Right renal cortex interstitium (tissue), 3 donors: ENCODE measurements around the gene IFIT2. TPM values are rescaled to one million over a fixed set of nuclear protein-coding genes. Genes with fewer than 3 reads are reported as not detected.

Experiments used
- DNase-seq, 3 donors: peaks; one replicate each; pipeline ENCODE4 v3.0.0-alpha.2; 2013; ENCODE audit warnings: low read depth in 3 of 3, low spot score in 2 of 3
- polyA plus RNA-seq, 3 donors: library from polyadenylated mRNA; unstranded; fragments of 120-200 nt; gene quantifications; one replicate each; pipeline ENCODE4 v1.2.1, GENCODE V29; 2013; ENCODE audit not compliant: insufficient read length in 3 of 3

The IFIT2 gene
- polyA plus RNA-seq, 3 donors, result 9.9 to 10.5 (median 10.4) TPM

DNA sequence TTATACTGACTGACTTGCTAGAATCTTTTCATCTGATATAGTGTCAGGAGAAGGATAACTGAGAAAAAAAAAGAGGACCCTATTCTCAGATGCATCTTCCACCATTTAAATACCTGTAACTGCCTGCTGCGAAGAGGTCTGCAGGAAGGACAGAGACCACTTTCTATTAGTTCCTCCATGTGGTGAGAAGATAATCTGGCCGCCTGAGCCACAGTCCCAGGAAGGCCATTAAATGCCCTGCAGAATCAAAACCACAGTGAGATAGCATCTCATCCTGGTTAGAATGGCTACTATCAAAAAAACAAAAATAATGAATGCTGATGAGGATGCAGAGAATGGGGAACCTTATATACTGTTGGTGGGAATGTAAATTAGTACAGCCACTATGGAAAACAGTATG is 56.1 kb downstream of the IFIT2 start:
- DNase-seq, result no peak

Other genes starting within 250 kb of the IFIT2 start
- gene CH25H, start 94.7 kb upstream of the IFIT2 start, polyA plus RNA-seq, result under 1 TPM; 0.11 to 0.22 (median 0.13) TPM
- gene LIPA, start 50.3 kb upstream of the IFIT2 start, polyA plus RNA-seq, result 10 to 100 TPM; 51.8 to 55.7 (median 53.8) TPM
- gene IFIT3, start 26.0 kb downstream of the IFIT2 start, polyA plus RNA-seq, result 10 to 100 TPM; 17.4 to 19.1 (median 18.1) TPM
- under 1 TPM; 0.11 to 0.14 (median 0.12) TPM for gene IFIT1B, start 76.0 kb downstream of the IFIT2 start, polyA plus RNA-seq
- 10 to 100 TPM; 19.1 to 22.9 (median 20.9) TPM for gene IFIT1, start 90.6 kb downstream of the IFIT2 start, polyA plus RNA-seq
- 10 to 100 TPM; 14.3 to 21.3 (median 18.0) TPM for gene IFIT5, start 112.5 kb downstream of the IFIT2 start, polyA plus RNA-seq
- gene SLC16A12, start 233.5 kb downstream of the IFIT2 start, polyA plus RNA-seq, result 10 to 100 TPM; 27.8 to 34.1 (median 33.0) TPM